Esophagus squamous epithelium (tissue), 4 donors: ENCODE data around the gene IBA57.
"Not testable (repeated sequence)": the region's sequence is repeated elsewhere in the genome, so short reads cannot be mapped to it uniquely, and the experiment has no call there.

ENCODE experiments used
- CTCF ChIP-seq, 6 experiments: fragments of 450-650 bp in 4 of 6; fragments of 200-600 bp in 2 of 6; sonication (generic) in 2 of 6; IDR thresholded peaks; one replicate each; pipeline ENCODE4 v1.5.1; 2016 to 2019; ENCODE audit warnings: antibody characterized with exemption in 6 of 6, mild to moderate bottlenecking in 4 of 6, moderate library complexity in 4 of 6
- POLR2A ChIP-seq, 4 donors: fragments of 450-650 bp; IDR thresholded peaks; one replicate each; pipeline ENCODE4 v1.6.1; 2017; ENCODE audit warnings: antibody characterized with exemption in 4 of 4, mild to moderate bottlenecking in 4 of 4, moderate library complexity in 3 of 4

- TF ChIP-seq CTCF, POLR2A (IDR thresholded peaks at IDR 0.05): not testable (repeated sequence)
Measured at GRCh38 chr1:228188249-228188648, 22.6 kb downstream of the IBA57 start.
